SJCRH30 (cell line): ENCODE data around the gene TIMM23. TPM values are rescaled to one million over a fixed set of nuclear protein-coding genes. Genes with fewer than 3 reads are reported as not detected.
"Not testable (repeated sequence)": the region's sequence is repeated elsewhere in the genome, so short reads cannot be mapped to it uniquely, and the experiment has no call there.

Source experiments
- DNase-seq, 2 experiments: peaks; one replicate each; pipeline ENCODE4 v3.0.0-alpha.2; 2015 to 2020
- H3K27ac ChIP-seq: fragments of 250-450 bp; sonication (Bioruptor Pico); 2 replicates; pipeline ENCODE4 v1.5.1; 2020; ENCODE audit warnings: mild to moderate bottlenecking, moderate library complexity
- H3K27me3 ChIP-seq: fragments of 250-450 bp; sonication (Bioruptor Pico); 2 replicates; pipeline ENCODE4 v1.5.1; 2020; ENCODE audit warnings: mild to moderate bottlenecking, moderate library complexity
- H3K36me3 ChIP-seq: fragments of 250-450 bp; sonication (Bioruptor Pico); 2 replicates; pipeline ENCODE4 v1.5.1; 2020; ENCODE audit warnings: mild to moderate bottlenecking, moderate library complexity
- H3K4me1 ChIP-seq: fragments of 250-450 bp; sonication (Bioruptor Pico); 2 replicates; pipeline ENCODE4 v1.5.1; 2020; ENCODE audit warnings: mild to moderate bottlenecking, moderate library complexity
- H3K4me3 ChIP-seq: fragments of 250-450 bp; sonication (Bioruptor Pico); 2 replicates; pipeline ENCODE4 v1.5.1; 2020; ENCODE audit warnings: mild to moderate bottlenecking, moderate library complexity
- H3K9me3 ChIP-seq: fragments of 250-450 bp; sonication (Bioruptor Pico); replicated peaks from 2 replicates; pipeline ENCODE4 v1.5.1; 2020; ENCODE audit warnings: mild to moderate bottlenecking, moderate library complexity
- total RNA-seq: library from RNA; depleted of rRNA; stranded (reverse); fragments of >200 nt; shearing (Covaris generic); gene quantifications from 2 replicates; pipeline ENCODE4 v1.2.3, GENCODE V29; 2014

The TIMM23 gene
- total RNA-seq, 1 experiment from 2014 or later, result 75.1 TPM

- peak; percentile 11 to 48 for DNase-seq
- Histone ChIP-seq H3K4me3 (peak overlapping the region; percentile 85), H3K27me3 (no peaks in the 10 kb centered on the region), H3K27ac (no peak overlapping the region), H3K36me3 (no peaks in the 10 kb centered on the region), H3K4me1 (no peaks in the 10 kb centered on the region), H3K9me3 (no peaks in the 10 kb centered on the region)
Measured at GRCh38 chr10:46028584-46029460, 56.5 kb downstream of the TIMM23 start.

- Histone ChIP-seq H3K4me3 (peak overlapping the region; percentile 85), H3K27me3 (no peaks in the 10 kb centered on the region), H3K27ac (peak overlapping the region; percentile 62), H3K36me3 (no peaks in the 10 kb centered on the region), H3K4me1 (no peaks in the 10 kb centered on the region), H3K9me3 (no peaks in the 10 kb centered on the region)
- DNase-seq, result no peak
Measured at GRCh38 chr10:46029461-46030030, 57.3 kb downstream of the TIMM23 start.

GRCh38 chr10:46030091-46030937, 58.0 kb downstream of the TIMM23 start, which contains the start of gene NCOA4:
Gene NCOA4 (minus strand): TSS chr10:46030623. CDS start chr10:46016680, 13,943 bp downstream.
- Histone ChIP-seq H3K36me3 (no peaks in the 10 kb centered on the region), H3K27ac (peak within 1 kb of the TSS; percentile 62), H3K4me3 (peak within 1 kb of the TSS; percentile 85), H3K4me1 (no peaks in the 10 kb centered on the region), H3K27me3 (no peaks in the 10 kb centered on the region), H3K9me3 (no peaks in the 10 kb centered on the region)
- peak; percentile 93 to 95 for DNase-seq

GRCh38 chr10:46031648-46032532, 59.6 kb downstream of the TIMM23 start:
- H3K36me3 ChIP-seq, result no peaks in the 10 kb centered on the region
- H3K4me1 ChIP-seq, result no peaks in the 10 kb centered on the region
- no peak overlapping the region for H3K27ac ChIP-seq
- no peaks in the 10 kb centered on the region for H3K9me3 ChIP-seq
- no peak for DNase-seq
- no peaks in the 10 kb centered on the region for H3K27me3 ChIP-seq
- H3K4me3 ChIP-seq, result no peak overlapping the region

GRCh38 chr10:46033602-46034011, 61.3 kb downstream of the TIMM23 start:
- no peaks in the 10 kb centered on the region for H3K9me3 ChIP-seq
- H3K27me3 ChIP-seq, result no peaks in the 10 kb centered on the region
- no peaks in the 10 kb centered on the region for H3K36me3 ChIP-seq
- no peaks in the 10 kb centered on the region for H3K4me1 ChIP-seq
- no peak overlapping the region for H3K4me3 ChIP-seq
- no peak overlapping the region for H3K27ac ChIP-seq
- DNase-seq, result peak; percentile 6 to 8

- H3K4me3 ChIP-seq, result no peak overlapping the region
- no peaks in the 10 kb centered on the region for H3K36me3 ChIP-seq
- H3K27me3 ChIP-seq, result no peaks in the 10 kb centered on the region
- H3K9me3 ChIP-seq, result no peaks in the 10 kb centered on the region
- no peak overlapping the region for H3K27ac ChIP-seq
- no peaks in the 10 kb centered on the region for H3K4me1 ChIP-seq
- DNase-seq, result no peak
Measured at GRCh38 chr10:46035923-46036849, 63.9 kb downstream of the TIMM23 start.

GRCh38 chr10:46037107-46037825, 65.0 kb downstream of the TIMM23 start:
- no peaks in the 10 kb centered on the region for H3K4me1 ChIP-seq
- H3K27me3 ChIP-seq, result no peaks in the 10 kb centered on the region
- no peaks in the 10 kb centered on the region for H3K9me3 ChIP-seq
- no peak overlapping the region for H3K4me3 ChIP-seq
- H3K36me3 ChIP-seq, result no peaks in the 10 kb centered on the region
- no peak overlapping the region for H3K27ac ChIP-seq
- no peak for DNase-seq

GRCh38 chr10:46040004-46040403, 67.7 kb downstream of the TIMM23 start:
- no peaks in the 10 kb centered on the region for H3K4me1 ChIP-seq
- no peaks in the 10 kb centered on the region for H3K36me3 ChIP-seq
- H3K27ac ChIP-seq, result no peak overlapping the region
- H3K4me3 ChIP-seq, result no peak overlapping the region
- H3K27me3 ChIP-seq, result no peaks in the 10 kb centered on the region
- DNase-seq, result no peak
- no peaks in the 10 kb centered on the region for H3K9me3 ChIP-seq

- Histone ChIP-seq H3K9me3 (no peaks in the 10 kb centered on the region), H3K27ac (no peak overlapping the region), H3K4me1 (no peaks in the 10 kb centered on the region), H3K27me3 (no peaks in the 10 kb centered on the region), H3K4me3 (no peak overlapping the region), H3K36me3 (no peaks in the 10 kb centered on the region)
- DNase-seq, result no peak
Measured at GRCh38 chr10:46042527-46042926, 70.2 kb downstream of the TIMM23 start.

- no peak for DNase-seq
- H3K36me3 ChIP-seq, result no peaks in the 10 kb centered on the region
- H3K27me3 ChIP-seq, result no peaks in the 10 kb centered on the region
Measured at GRCh38 chr10:46046261-46046660, 74.0 kb downstream of the TIMM23 start, which contains the start of gene MSMB. Gene MSMB (minus strand): TSS chr10:46046269. CDS start chr10:46046237, 32 bp downstream.

GRCh38 chr10:46048152-46048551, 75.9 kb downstream of the TIMM23 start:
- Histone ChIP-seq H3K27me3 (no peaks in the 10 kb centered on the region), H3K36me3 (no peaks in the 10 kb centered on the region), H3K9me3 (no peaks in the 10 kb centered on the region), H3K4me3 (no peak overlapping the region), H3K4me1 (peaks cover 3% of the 10 kb centered on the region; the same call in 1 of the 2 replicates), H3K27ac (no peak overlapping the region)
- DNase-seq, result no peak

More at GRCh38 chr10:46046261-46046660, 74.0 kb downstream of the TIMM23 start, which contains the start of gene MSMB:
- Histone ChIP-seq H3K27ac (no peak within 1 kb of the TSS), H3K4me1 (no peaks in the 10 kb centered on the region; the same call in 1 of the 2 replicates), H3K4me3 (no peak within 1 kb of the TSS), H3K9me3 (no peaks in the 10 kb centered on the region)

- H3K4me3 ChIP-seq, DNase-seq, H3K4me1 ChIP-seq, H3K27ac ChIP-seq, H3K9me3 ChIP-seq, H3K27me3 ChIP-seq, H3K36me3 ChIP-seq: not testable (repeated sequence)
Measured at GRCh38 chr10:46049497-46049831, 77.2 kb downstream of the TIMM23 start.
